Measurements from ENCODE around the gene GPN2. TPM values are rescaled to one million over a fixed set of nuclear protein-coding genes. Genes with fewer than 3 reads are reported as not detected.

Gene GPN2
- total and polyA plus RNA-seq, 9 of the 15 experiments (the other 6 are each of a cell fraction or from before 2014, with no cell fraction given) = 9.9 to 58.8 (median 20.4) TPM

DNA sequence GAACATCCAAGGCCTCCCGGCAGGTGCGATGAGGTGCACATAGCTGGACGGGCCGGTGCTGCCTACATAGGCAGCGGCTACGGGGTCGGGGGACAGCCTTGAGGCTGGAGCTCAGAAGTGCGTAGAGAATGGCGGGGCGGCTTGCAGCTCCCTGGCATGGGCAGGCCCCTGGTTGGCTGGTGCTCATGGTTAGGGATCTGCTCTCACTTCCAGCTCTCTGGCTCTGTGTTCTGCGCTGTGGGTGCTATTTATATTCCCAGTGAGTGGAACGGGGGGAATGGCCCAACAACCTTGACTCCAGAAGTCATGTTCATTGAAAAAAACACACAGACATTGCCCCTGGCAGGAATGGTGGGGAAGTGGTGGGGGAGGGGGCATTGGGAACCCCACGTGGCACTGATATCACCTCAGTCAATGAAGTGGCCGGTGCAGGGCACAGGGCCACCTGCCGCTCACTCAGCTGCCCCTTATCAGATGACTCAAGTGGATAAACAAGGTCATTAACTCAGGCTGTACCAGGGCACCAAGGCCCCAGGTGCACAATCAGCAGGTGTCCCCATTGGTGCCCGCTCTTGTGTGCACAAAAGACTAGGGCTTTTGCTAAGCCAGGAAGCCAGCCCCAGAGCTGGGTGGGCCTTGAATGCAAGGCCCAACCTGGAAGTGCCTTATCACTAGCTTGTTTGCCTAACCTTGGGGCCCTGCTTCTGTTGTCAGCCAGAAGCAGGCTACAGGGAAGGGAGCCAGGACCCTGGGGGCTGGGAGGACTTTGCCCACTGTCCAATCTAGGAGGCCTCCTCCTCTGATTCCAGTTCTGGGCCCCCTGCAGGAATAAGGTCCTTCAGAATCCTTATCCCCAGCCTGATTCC is 23.9 kb upstream of the GPN2 start, which contains the start of gene NR0B2 (continued):
- TF ChIP-seq HDAC8 (tag; IDR thresholded peaks at IDR 0.05) = no peak
- TF ChIP-seq EWSR1 (IDR thresholded peaks at IDR 0.05; ENCODE audit: borderline replicate concordance, low read depth, partially characterized antibody) = no peak
- TF ChIP-seq DMBX1 (CRISPR knock-in tag; IDR thresholded peaks at IDR 0.05; ENCODE audit: borderline replicate concordance) = peak; percentile 73; the same call in 1 of the 2 replicates
- TF ChIP-seq ZNF316 (IDR thresholded peaks at IDR 0.05) = no peak
- TF ChIP-seq CXXC5 (CRISPR knock-in tag; IDR thresholded peaks at IDR 0.05) = peak; percentile 59; the same call in 1 of the 2 replicates
- TF ChIP-seq, protein P1, sequence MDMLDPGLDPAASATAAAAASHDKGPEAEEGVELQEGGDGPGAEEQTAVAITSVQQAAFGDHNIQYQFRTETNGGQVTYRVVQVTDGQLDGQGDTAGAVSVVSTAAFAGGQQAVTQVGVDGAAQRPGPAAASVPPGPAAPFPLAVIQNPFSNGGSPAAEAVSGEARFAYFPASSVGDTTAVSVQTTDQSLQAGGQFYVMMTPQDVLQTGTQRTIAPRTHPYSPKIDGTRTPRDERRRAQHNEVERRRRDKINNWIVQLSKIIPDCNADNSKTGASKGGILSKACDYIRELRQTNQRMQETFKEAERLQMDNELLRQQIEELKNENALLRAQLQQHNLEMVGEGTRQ (CRISPR knock-in tag; IDR thresholded peaks at IDR 0.05) = peak; percentile 24; the same call in 1 of the 2 replicates
- no peak for TF ChIP-seq ZNF444 (CRISPR knock-in tag; IDR thresholded peaks at IDR 0.05)
- TF ChIP-seq BMI1 (IDR thresholded peaks at IDR 0.05; ENCODE audit: low read length) = no peak
- no peak for TF ChIP-seq NR4A1 (CRISPR knock-in tag; IDR thresholded peaks at IDR 0.05)
- TF ChIP-seq NR4A1 (tag; IDR thresholded peaks at IDR 0.05) = peak; percentile 78
- 0 out of 2 replicates have a peak, but pooled peaks have one; percentile 41 for TF ChIP-seq RNF2 (IDR thresholded peaks at IDR 0.05)
- TF ChIP-seq, protein P2, sequence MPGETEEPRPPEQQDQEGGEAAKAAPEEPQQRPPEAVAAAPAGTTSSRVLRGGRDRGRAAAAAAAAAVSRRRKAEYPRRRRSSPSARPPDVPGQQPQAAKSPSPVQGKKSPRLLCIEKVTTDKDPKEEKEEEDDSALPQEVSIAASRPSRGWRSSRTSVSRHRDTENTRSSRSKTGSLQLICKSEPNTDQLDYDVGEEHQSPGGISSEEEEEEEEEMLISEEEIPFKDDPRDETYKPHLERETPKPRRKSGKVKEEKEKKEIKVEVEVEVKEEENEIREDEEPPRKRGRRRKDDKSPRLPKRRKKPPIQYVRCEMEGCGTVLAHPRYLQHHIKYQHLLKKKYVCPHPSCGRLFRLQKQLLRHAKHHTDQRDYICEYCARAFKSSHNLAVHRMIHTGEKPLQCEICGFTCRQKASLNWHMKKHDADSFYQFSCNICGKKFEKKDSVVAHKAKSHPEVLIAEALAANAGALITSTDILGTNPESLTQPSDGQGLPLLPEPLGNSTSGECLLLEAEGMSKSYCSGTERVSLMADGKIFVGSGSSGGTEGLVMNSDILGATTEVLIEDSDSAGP (CRISPR knock-in tag; IDR thresholded peaks at IDR 0.05) = no peak
- peak; percentile 5; the same call in 1 of the 2 replicates for TF ChIP-seq BHLHE40 (IDR thresholded peaks at IDR 0.05; ENCODE audit: low read length)
- no peak for TF ChIP-seq ILK (tag; IDR thresholded peaks at IDR 0.05; ENCODE audit: borderline replicate concordance, low read depth)
- no peak for TF ChIP-seq MTF1 (CRISPR knock-in tag; IDR thresholded peaks at IDR 0.05; ENCODE audit: borderline replicate concordance)

Measured in K562 (cell line).